ENCODE results near the gene B4GALT2.
A peak's percentile ranks its signal among the peaks of the same experiment; 100 is the strongest.

B4GALT2 gene

DNA sequence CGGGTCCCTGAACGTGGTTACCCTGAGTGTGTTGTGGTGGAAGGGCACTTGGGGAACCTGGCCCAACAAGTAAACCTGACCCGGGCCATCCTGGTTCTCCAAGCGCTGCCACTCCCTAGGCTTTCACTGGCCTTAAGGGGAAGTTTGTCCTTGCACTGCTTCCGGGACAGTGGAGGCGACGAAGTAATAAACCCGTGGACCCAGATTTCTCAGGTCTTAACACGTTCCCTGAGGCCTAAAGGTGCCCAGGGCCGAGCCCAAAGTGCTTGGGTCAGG, 12.1 kb downstream of the B4GALT2 start:
- no peak for DNase-seq (ENCODE audit: insufficient read length, low spot score)
- peak; percentile 41 for FAIRE-seq

DNA sequence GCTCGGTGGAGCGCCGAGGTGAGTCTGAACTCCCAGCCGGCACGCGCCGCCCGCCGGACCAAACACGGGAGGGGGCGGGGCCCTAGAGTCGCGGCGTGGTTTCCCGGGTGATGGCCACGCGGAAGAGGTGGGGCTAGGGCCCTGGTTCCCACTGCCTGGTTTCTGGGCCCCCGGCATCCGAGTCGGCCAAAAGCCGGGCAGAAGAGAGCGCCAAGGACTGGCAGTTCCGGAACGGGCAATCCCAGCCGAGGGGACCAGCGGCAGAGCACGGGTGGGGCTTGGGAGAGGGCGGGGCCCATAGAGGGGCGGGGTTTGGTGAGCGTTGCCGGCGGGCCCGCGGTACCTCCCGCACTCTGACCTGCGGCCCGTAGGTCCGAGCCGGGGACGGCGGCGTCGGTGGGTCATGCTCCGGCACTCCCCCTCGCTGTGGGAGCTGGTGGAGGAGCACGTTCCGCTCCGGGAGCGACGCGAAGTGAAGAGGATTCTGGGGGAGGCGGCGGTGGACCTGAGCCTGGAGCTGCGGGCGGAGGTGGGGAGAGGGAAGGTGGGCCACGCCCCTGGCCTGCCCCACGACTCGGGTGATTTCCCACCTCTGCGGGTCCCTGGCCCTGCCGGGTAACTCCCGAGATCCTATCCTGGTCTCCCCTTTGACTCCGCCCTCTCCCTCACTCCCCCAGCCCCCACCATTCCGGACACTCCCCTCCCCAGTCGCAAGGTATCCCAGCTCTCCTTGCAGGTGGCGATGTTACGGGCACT, 12.6 kb downstream of the B4GALT2 start, which contains the start of gene CCDC24:
TSS of gene CCDC24 (plus strand) at position 124 of the 756 bp plus-strand sequence. CDS start at position 404, 280 bp downstream.
- no peak for TF ChIP-seq SPI1 (IDR thresholded peaks at IDR 0.05; ENCODE audit: low read depth, low read length)
- TF ChIP-seq POLR2AphosphoS5 (IDR thresholded peaks at IDR 0.05; ENCODE audit: low read depth, low read length) = no peak
- no peak for TF ChIP-seq PAX5 (IDR thresholded peaks at IDR 0.05; ENCODE audit: insufficient read depth, low read length, severe bottlenecking)
- no peak for TF ChIP-seq POU2F2 (IDR thresholded peaks at IDR 0.05; ENCODE audit: low read depth, low read length)
- no peak for TF ChIP-seq POLR2A (IDR thresholded peaks at IDR 0.05; ENCODE audit: low read depth, low read length)
- no peak for TF ChIP-seq TAF1 (IDR thresholded peaks at IDR 0.05; ENCODE audit: low read depth, low read length)
- peak; percentile 90 for DNase-seq (ENCODE audit: insufficient read length, low spot score)
- peak; percentile 84 for FAIRE-seq

More for the DNA sequence above, 12.1 kb downstream of the B4GALT2 start:
- TF ChIP-seq PAX5 (IDR thresholded peaks at IDR 0.05; ENCODE audit: insufficient read depth, low read length, severe bottlenecking) (no peak), SPI1 (IDR thresholded peaks at IDR 0.05; ENCODE audit: low read depth, low read length) (no peak), POU2F2 (IDR thresholded peaks at IDR 0.05; ENCODE audit: low read depth, low read length) (no peak), TAF1 (IDR thresholded peaks at IDR 0.05; ENCODE audit: low read depth, low read length) (no peak), POLR2AphosphoS5 (IDR thresholded peaks at IDR 0.05; ENCODE audit: low read depth, low read length) (no peak), POLR2A (IDR thresholded peaks at IDR 0.05; ENCODE audit: low read depth, low read length) (no peak)

DNA sequence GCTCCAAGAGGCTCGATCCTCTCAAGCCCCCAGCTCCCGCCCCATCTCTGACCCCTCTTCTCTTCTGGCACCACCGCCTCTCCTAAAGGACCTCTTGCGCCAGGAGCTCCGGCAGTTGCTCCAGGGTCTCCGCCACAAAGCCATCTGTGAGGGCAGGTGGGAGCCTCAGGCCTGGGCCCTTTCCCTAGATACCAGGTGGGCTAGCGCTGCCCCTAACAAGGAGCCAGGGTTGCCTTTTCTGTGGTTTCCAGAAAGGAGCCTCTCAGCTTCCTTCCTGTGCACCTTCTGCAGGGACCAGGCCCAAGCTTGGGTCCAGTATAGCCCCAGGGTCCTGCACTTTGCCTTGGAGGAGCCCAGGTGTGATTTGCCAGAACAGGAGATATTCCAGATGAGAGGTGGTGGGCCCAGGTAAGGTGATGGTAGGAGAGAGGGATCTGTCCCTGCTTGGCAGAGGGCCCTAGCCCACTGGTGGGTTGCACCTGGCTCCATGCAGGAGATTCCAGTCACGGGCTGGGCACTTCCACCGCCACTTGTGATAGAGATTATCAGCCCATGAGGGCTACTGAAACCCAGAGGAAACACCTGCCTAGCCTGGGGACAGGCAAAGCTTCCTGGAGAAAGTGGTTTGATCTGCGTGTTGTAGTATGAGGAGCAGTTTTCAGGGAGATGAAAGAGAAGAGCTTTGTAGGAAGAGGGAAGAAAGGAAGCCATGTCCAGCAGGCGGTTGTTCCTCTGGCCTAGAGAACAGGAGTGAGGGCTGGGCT, 13.4 kb downstream of the B4GALT2 start:
- DNase-seq (ENCODE audit: insufficient read length, low spot score) = no peak
- no peak for TF ChIP-seq POLR2AphosphoS5 (IDR thresholded peaks at IDR 0.05; ENCODE audit: low read depth, low read length)
- TF ChIP-seq TAF1 (IDR thresholded peaks at IDR 0.05; ENCODE audit: low read depth, low read length) = no peak
- TF ChIP-seq SPI1 (IDR thresholded peaks at IDR 0.05; ENCODE audit: low read depth, low read length) = no peak
- no peak for TF ChIP-seq POLR2A (IDR thresholded peaks at IDR 0.05; ENCODE audit: low read depth, low read length)
- TF ChIP-seq PAX5 (IDR thresholded peaks at IDR 0.05; ENCODE audit: insufficient read depth, low read length, severe bottlenecking) = no peak
- no peak for TF ChIP-seq POU2F2 (IDR thresholded peaks at IDR 0.05; ENCODE audit: low read depth, low read length)
- no peak for FAIRE-seq

DNA sequence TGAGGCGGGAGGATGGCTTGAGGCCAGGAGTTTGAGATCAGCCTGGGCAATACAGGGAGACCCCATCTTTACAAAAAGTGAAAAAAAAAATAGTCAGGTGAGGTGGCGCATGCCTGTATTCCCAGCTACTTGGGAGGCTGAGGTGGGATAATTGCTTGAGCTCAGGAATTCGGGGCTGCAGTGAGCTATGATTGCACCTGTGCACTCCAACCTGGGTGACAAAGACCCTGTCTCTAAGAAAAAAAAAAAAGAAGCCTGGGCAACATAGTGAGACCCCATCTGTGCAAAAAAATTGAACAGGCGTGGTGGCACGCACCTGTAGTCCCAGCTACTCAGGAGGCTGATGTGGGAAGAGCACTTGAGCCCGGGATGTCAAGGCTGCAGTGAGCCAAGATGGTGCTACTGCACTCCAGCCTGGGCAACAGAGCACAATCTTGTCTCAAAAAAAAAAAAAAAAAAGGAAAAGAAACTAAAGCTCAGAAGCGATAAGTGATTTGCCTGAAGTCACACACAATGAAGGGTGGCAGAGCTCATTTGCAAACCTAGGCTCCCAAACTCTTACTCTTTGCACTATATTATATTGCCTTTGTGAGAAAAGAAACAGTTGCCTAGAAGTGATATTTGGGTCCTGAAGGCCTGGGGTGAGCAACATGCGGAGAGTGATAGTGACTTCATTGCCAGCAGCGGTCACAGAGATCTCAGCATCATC, 14.3 kb downstream of the B4GALT2 start:
- DNase-seq (ENCODE audit: insufficient read length, low spot score) (no peak), FAIRE-seq (peak; percentile 61)
- no peak for TF ChIP-seq SPI1 (IDR thresholded peaks at IDR 0.05; ENCODE audit: low read depth, low read length)
- no peak for TF ChIP-seq TAF1 (IDR thresholded peaks at IDR 0.05; ENCODE audit: low read depth, low read length)
- no peak for TF ChIP-seq PAX5 (IDR thresholded peaks at IDR 0.05; ENCODE audit: insufficient read depth, low read length, severe bottlenecking)
- TF ChIP-seq POLR2AphosphoS5 (IDR thresholded peaks at IDR 0.05; ENCODE audit: low read depth, low read length) = no peak

DNA sequence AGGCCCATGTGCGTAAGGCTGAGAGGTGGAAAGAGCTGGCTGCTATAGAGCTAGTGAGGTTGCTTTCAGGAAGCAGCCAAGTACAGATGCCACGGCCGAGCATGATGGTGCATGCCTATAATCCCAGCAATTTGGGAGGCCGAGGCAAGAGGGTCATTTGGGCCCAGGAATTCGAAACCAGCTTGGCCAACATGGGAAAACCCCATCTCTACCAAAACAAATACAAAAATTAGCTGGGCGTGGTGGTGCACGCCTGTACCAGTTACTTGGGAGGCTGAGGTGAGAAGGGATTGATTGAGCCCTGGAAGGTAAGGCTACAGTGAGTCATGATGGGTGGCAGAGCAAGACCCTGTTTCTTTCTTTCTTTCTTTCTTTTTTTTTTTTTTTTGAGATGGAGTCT, 15.1 kb downstream of the B4GALT2 start:
- TF ChIP-seq SPI1 (IDR thresholded peaks at IDR 0.05; ENCODE audit: low read depth, low read length) (no peak), POLR2AphosphoS5 (IDR thresholded peaks at IDR 0.05; ENCODE audit: low read depth, low read length) (no peak), TAF1 (IDR thresholded peaks at IDR 0.05; ENCODE audit: low read depth, low read length) (no peak)
- FAIRE-seq = no peak

DNA sequence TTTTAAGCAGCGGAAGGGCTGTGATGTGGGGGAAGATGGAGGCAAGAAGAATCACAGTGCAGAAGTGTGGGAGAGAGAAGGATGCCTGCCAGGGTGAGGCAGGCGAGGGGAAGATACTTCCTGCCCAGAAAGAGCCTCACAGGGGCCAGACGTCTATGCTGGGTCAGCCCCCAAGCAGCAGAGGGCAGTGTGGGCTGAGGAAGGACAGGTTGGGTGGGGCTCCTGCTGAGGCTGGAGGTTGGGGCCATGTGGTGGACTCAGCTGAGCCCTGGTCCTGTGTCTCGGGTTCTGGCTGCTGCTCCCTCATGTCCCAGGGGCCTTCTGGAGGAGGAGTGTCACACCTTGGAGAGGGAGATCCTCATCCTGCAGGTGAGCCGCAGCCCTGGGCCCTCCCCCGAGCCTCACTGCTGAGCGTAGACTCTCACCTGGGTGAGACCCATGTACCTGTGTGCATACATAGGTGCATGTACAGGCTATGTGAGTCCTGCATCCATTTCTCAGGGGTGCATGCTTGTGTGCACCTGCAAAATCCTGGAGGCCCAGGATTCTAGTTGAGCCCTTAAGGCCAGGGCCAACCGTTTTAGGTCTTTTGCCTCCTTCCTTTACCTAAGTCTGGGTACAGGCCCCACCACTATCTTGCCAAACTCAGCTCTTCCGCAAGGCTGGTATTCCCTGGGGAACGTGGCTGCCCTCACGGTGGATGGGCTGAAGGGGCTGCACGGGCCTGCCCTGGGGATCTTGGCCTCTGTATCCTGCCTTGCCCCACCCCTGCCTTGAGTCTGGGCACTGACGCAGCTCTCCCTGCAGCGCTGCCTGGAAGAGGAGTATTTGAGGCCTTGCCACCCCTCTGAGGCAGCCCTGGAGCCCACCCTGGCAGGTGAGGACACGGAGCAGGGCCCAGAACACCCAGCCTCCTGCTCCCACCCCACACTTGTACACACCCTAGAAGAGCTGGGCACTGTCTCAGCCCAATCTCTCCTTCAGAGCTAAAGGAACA, 16.1 kb downstream of the B4GALT2 start:
- TF ChIP-seq TAF1 (IDR thresholded peaks at IDR 0.05; ENCODE audit: low read depth, low read length) (no peak), PAX5 (IDR thresholded peaks at IDR 0.05; ENCODE audit: insufficient read depth, low read length, severe bottlenecking) (no peak), SPI1 (IDR thresholded peaks at IDR 0.05; ENCODE audit: low read depth, low read length) (no peak), POLR2A (IDR thresholded peaks at IDR 0.05; ENCODE audit: low read depth, low read length) (no peak), POLR2AphosphoS5 (IDR thresholded peaks at IDR 0.05; ENCODE audit: low read depth, low read length) (no peak), POU2F2 (IDR thresholded peaks at IDR 0.05; ENCODE audit: low read depth, low read length) (no peak)
- FAIRE-seq (no peak), DNase-seq (ENCODE audit: insufficient read length, low spot score) (no peak)

More for the DNA sequence above, 15.1 kb downstream of the B4GALT2 start:
- DNase-seq (ENCODE audit: insufficient read length, low spot score) = no peak

DNA sequence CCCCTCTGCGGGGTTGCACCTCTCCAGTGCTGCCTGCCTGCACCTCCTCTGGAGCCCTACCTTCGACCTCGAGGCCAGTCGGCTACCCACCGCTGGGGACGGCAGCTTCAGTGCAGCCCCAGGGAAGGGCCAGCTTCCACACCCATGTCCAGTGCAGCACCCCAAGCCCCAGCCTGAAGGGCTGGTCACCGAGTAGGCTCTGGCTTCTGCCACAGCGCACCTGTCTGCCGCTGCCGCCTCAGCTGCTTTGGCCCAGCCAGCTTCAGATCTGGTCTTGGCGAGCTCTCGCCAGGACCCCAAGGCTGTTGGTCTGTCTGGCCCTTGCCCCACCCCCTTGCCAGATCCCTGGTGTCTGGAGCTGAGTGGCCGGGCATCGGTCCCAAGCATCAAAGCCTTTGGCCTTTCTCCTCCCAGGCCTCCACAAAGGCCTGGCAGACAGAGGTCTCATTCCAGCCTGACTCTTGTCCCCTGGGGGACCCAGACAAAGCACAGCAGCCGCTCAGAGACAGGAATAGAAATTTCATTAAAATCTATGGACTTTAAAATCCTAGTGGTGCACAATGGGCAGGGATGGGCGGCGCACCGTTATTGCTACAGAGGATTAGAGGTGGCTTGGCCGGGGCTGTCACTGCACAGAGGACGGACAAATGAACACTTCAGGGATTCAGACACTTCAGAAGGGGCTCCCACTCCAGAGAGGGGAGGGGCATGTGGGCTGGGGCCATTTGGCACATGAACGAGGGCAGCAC, 17.1 kb downstream of the B4GALT2 start:
- FAIRE-seq (no peak), DNase-seq (ENCODE audit: insufficient read length, low spot score) (no peak)
- no peak for TF ChIP-seq POLR2A (IDR thresholded peaks at IDR 0.05; ENCODE audit: low read depth, low read length)
- TF ChIP-seq SPI1 (IDR thresholded peaks at IDR 0.05; ENCODE audit: low read depth, low read length) = no peak
- no peak for TF ChIP-seq POU2F2 (IDR thresholded peaks at IDR 0.05; ENCODE audit: low read depth, low read length)
- TF ChIP-seq TAF1 (IDR thresholded peaks at IDR 0.05; ENCODE audit: low read depth, low read length) = no peak
- no peak for TF ChIP-seq PAX5 (IDR thresholded peaks at IDR 0.05; ENCODE audit: insufficient read depth, low read length, severe bottlenecking)
- TF ChIP-seq POLR2AphosphoS5 (IDR thresholded peaks at IDR 0.05; ENCODE audit: low read depth, low read length) = no peak

DNA sequence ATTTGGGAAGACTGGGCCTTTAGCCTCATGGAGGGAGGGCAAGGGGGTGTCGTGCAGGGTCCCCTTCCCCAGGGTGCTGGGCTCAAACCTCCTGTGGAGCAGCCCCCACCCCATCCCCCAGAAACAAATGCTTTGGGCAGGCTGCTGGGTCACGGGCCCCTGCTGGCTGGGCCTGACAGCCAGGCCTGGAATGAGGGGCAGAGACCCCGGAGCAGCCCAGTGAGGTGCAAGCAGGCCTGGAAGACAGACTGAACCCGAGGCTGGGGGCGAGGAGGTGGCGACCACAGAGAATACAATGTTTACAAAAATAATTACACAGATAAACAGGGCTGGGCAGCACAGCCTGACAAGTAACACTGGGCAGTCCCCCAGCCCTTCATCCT, 17.7 kb downstream of the B4GALT2 start:
- no peak for TF ChIP-seq SPI1 (IDR thresholded peaks at IDR 0.05; ENCODE audit: low read depth, low read length)
- no peak for TF ChIP-seq POLR2A (IDR thresholded peaks at IDR 0.05; ENCODE audit: low read depth, low read length)
- TF ChIP-seq POLR2AphosphoS5 (IDR thresholded peaks at IDR 0.05; ENCODE audit: low read depth, low read length) = no peak
- TF ChIP-seq PAX5 (IDR thresholded peaks at IDR 0.05; ENCODE audit: insufficient read depth, low read length, severe bottlenecking) = no peak
- no peak for TF ChIP-seq TAF1 (IDR thresholded peaks at IDR 0.05; ENCODE audit: low read depth, low read length)
- no peak for TF ChIP-seq POU2F2 (IDR thresholded peaks at IDR 0.05; ENCODE audit: low read depth, low read length)
- FAIRE-seq (no peak), DNase-seq (ENCODE audit: insufficient read length, low spot score) (no peak)
